GM12878 (cell line): Measurements from ENCODE around the gene ANKRD44. TPM values are rescaled to one million over a fixed set of nuclear protein-coding genes. Genes with fewer than 3 reads are reported as not detected.
A peak's percentile ranks its signal among the peaks of the same experiment; 100 is the strongest.

ENCODE experiments used
- ATAC-seq: fragments of 200-7000 bp; cut with Tn5 transposase; 3 replicates; pipeline ENCODE4 v1.9.1; 2020; ENCODE audit warnings: mild to moderate bottlenecking, moderate library complexity
- BruUV-seq: library from RNA; stranded (reverse); fragments of 400-500 nt; replicated peaks from 2 replicates; lab custom pipeline; 2021; lab: Mats Ljungman, UMichigan
- CTCF ChIA-PET: fragments of 300-600 bp; sonication (Branson Sonifier 250); formaldehyde crosslinking; extraction: SDS; loops from one replicate; lab custom pipeline; 2021; ENCODE audit warnings: inconsistent platforms; lab: Yijun Ruan, JAX
- POLR2A ChIA-PET: fragments of 350-600 bp; formaldehyde crosslinking; extraction: SDS; loops from one replicate; lab custom pipeline; 2021; ENCODE audit warnings: inconsistent platforms; lab: Charles Lee
- RAD21 ChIA-PET: fragments of 300-600 bp; sonication (Branson Sonifier 250); formaldehyde crosslinking; loops from one replicate; lab custom pipeline; 2023; ENCODE audit warnings: antibody characterized with exemption; ENCODE audit not compliant: unreplicated experiment; lab: Charles Lee
- SMC1A ChIA-PET: fragments of 300-600 bp; sonication (Branson Sonifier 250); formaldehyde crosslinking; loops from one replicate; lab custom pipeline; 2023; ENCODE audit not compliant: unreplicated experiment, uncharacterized antibody; lab: Charles Lee
- DNase-seq: peaks from one replicate; pipeline ENCODE4 v3.0.0-alpha.2; 2011; ENCODE audit warnings: low read depth, low spot score
- FAIRE-seq: peaks from 3 replicates; lab custom pipeline; 2011; peaks lifted over from hg19 to GRCh38; lab: Jason Lieb, UNC
- H2AFZ ChIP-seq: 2 replicates; pipeline ENCODE4 v1.6.0; 2011; ENCODE audit warnings: low read depth, low read length, control low read depth; ENCODE audit not compliant: control insufficient read depth
- H3K27ac ChIP-seq: 2 replicates; pipeline ENCODE4 v1.5.1; 2011; ENCODE audit warnings: control low read depth; ENCODE audit not compliant: control insufficient read depth, insufficient read depth
- H3K27me3 ChIP-seq, 2 experiments: replicated peaks in 1 of 2; 2 replicates each; pipeline versions ENCODE4 v1.6.0 to v1.6.1; 2011; ENCODE audit warnings: low read length in 1 of 2; ENCODE audit not compliant: control insufficient read depth in 2 of 2, insufficient read depth in 2 of 2
- H3K36me3 ChIP-seq, 2 experiments: 2 replicates each; pipeline ENCODE4 v1.5.1; 2011; ENCODE audit warnings: low read length in 1 of 2; ENCODE audit not compliant: control insufficient read depth in 2 of 2, insufficient read depth in 2 of 2
- H3K4me1 ChIP-seq: 2 replicates; pipeline ENCODE4 v1.6.1; 2011; ENCODE audit warnings: mild to moderate bottlenecking, low read length, moderate library complexity, mixed read lengths; ENCODE audit not compliant: control insufficient read depth, insufficient read depth
- H3K4me2 ChIP-seq: 2 replicates; pipeline ENCODE4 v1.6.0; 2011; ENCODE audit warnings: control low read depth; ENCODE audit not compliant: control insufficient read depth, insufficient read depth
- H3K4me3 ChIP-seq: fragments of 200-600 bp; sonication (generic); 2 replicates; pipeline ENCODE4 v1.5.1; 2016
- H3K79me2 ChIP-seq: 2 replicates; pipeline ENCODE4 v1.6.0; 2011; ENCODE audit warnings: low read length; ENCODE audit not compliant: control insufficient read depth, insufficient read depth
- H3K9ac ChIP-seq: 2 replicates; pipeline ENCODE4 v1.8.0; 2011; ENCODE audit warnings: low read length, control low read depth, mixed read lengths; ENCODE audit not compliant: control insufficient read depth, insufficient read depth
- H3K9me3 ChIP-seq: replicated peaks from 3 replicates; pipeline ENCODE4 v1.5.1; 2011; ENCODE audit warnings: mild to moderate bottlenecking, low read length; ENCODE audit not compliant: control insufficient read depth, insufficient read depth
- H4K20me1 ChIP-seq: 2 replicates; pipeline ENCODE4 v1.6.0; 2011; ENCODE audit not compliant: control insufficient read depth, insufficient read depth
- ATF2 ChIP-seq: IDR thresholded peaks from 2 replicates; pipeline ENCODE4 v1.6.1; 2012; ENCODE audit warnings: low read length, inconsistent platforms
- CEBPZ ChIP-seq: fragments of 150-350 bp; IDR thresholded peaks from 2 replicates; pipeline ENCODE4 v1.6.1; 2016; ENCODE audit warnings: low read depth, low read length
- E4F1 ChIP-seq: fragments of 450-650 bp; IDR thresholded peaks from 2 replicates; pipeline ENCODE4 v1.6.1; 2018; ENCODE audit warnings: borderline replicate concordance, mild to moderate bottlenecking; ENCODE audit not compliant: partially characterized antibody
- JUNB ChIP-seq: IDR thresholded peaks from 2 replicates; pipeline ENCODE4 v1.6.1; 2016; ENCODE audit warnings: antibody characterized with exemption, mild to moderate bottlenecking
- KAT2A ChIP-seq: conservative IDR thresholded peaks from 2 replicates; pipeline ENCODE4 v1.6.1; 2011; ENCODE audit warnings: low read depth, low read length; ENCODE audit not compliant: control insufficient read depth
- MTA2 ChIP-seq: fragments of 450-650 bp; IDR thresholded peaks from 2 replicates; pipeline ENCODE4 v1.6.1; 2016; ENCODE audit warnings: low read depth, mild to moderate bottlenecking, moderate library complexity
- MYB ChIP-seq: fragments of 150-350 bp; IDR thresholded peaks from 2 replicates; pipeline ENCODE4 v1.6.1; 2014; ENCODE audit warnings: mild to moderate bottlenecking, low read depth, low read length, borderline replicate concordance
- NRF1 ChIP-seq: conservative IDR thresholded peaks from 2 replicates; pipeline ENCODE4 v1.6.1; 2011; ENCODE audit warnings: mild to moderate bottlenecking, low read depth, low read length, improper control_type of control experiment
- RAD21 ChIP-seq: IDR thresholded peaks from 2 replicates; pipeline ENCODE4 v1.6.1; 2011; ENCODE audit warnings: mild to moderate bottlenecking, low read depth, low read length, moderate library complexity; ENCODE audit not compliant: insufficient read depth
- ZNF687 ChIP-seq: fragments of 450-650 bp; IDR thresholded peaks from 2 replicates; pipeline ENCODE4 v1.6.1; 2017; ENCODE audit warnings: mild to moderate bottlenecking, moderate library complexity
- in situ Hi-C: fragments of 300-500 bp; cut with MboI; formaldehyde crosslinking; loops from 9 replicates; pipeline ENCODE4 v1.14.3; 2018; ENCODE audit warnings: mixed read lengths
- intact Hi-C: fragments of 100-400 bp; cut with micrococcal nuclease; formaldehyde crosslinking; loops from one replicate; pipeline ENCODE4 v1.14.2; 2022; ENCODE audit not compliant: unreplicated experiment
- polyA plus RNA-seq, 11 experiments: library from polyadenylated mRNA; depleted of rRNA in 4 of 11; unstranded in 6 of 11; stranded (reverse) in 5 of 11; fragments of >200 nt; fragmentation: Nextera tagmentation in 4 of 11; fragmentation: Illumina TruSeq in 1 of 11; extraction: Ambion mirVana in 4 of 11; extraction: Trizol in 1 of 11; gene quantifications; 1 replicate in 1 of 11; 2 replicates in 10 of 11; pipeline versions ENCODE4 v1.2.1 to v1.2.3, GENCODE V29; 2011 to 2016; ENCODE audit warnings: inconsistent platforms in 2 of 11, missing spikeins in 2 of 11, low read depth in 1 of 11
- total RNA-seq, 4 experiments: library from RNA; depleted of rRNA in 3 of 4; stranded (reverse); fragments of >200 nt in 3 of 4; fragmentation: Illumina TruSeq in 1 of 4; extraction: Trizol in 1 of 4; gene quantifications; 2 replicates each; pipeline versions ENCODE4 v1.2.1 to v1.2.3, GENCODE V29; 2013 to 2021

The ANKRD44 gene
- total and polyA plus RNA-seq, 10 of the 15 experiments (the other 5 are each of a cell fraction or from before 2014, with no cell fraction given) = 19.1 to 99.1 (median 59.6) TPM

- ATAC-seq (no peak), DNase-seq (no peak), FAIRE-seq (no peak)
- H3K36me3 ChIP-seq = peaks cover 4 to 20% of the 10 kb centered on the region in 2 experiments
- in situ Hi-C loops (no loop called here), intact Hi-C loops (no loop called here)
- SMC1A ChIA-PET = interaction anchor here (0.7 to 20.9 kb wide), 4 partner anchors 9 to 153 kb away, joined by 3 to 478 read pairs (median 4); no protein-coding TSS in a partner anchor
- H4K20me1 ChIP-seq = no peaks in the 10 kb centered on the region; the same call in 1 of the 2 replicates
- TSS peak; percentile 15 for BruUV-seq
- H2AFZ ChIP-seq = no peak overlapping the region
- no peak overlapping the region for H3K27ac ChIP-seq
- H3K4me3 ChIP-seq = no peak overlapping the region
- no peaks in the 10 kb centered on the region for H3K9me3 ChIP-seq
- H3K9ac ChIP-seq = no peak overlapping the region
- CTCF ChIA-PET = interaction anchor here (7.3 to 8.0 kb wide), 2 partner anchors 16 to 69 kb away, joined by 54 to 82 read pairs; no protein-coding TSS in a partner anchor
- POLR2A ChIA-PET = interaction anchor here (1.6 kb wide), 1 partner anchor 128 kb away, joined by 5 read pairs; no protein-coding TSS in a partner anchor
- H3K27me3 ChIP-seq = no peaks in the 10 kb centered on the region
- H3K79me2 ChIP-seq = peaks cover 13% of the 10 kb centered on the region
- RAD21 ChIA-PET = interaction anchor here (1.5 kb wide), 1 partner anchor 9 kb away, joined by 3 read pairs; no protein-coding TSS in a partner anchor
- H3K4me1 ChIP-seq = no peaks in the 10 kb centered on the region
- no peak overlapping the region for H3K4me2 ChIP-seq
- TF ChIP-seq NRF1 = no peak
- TF ChIP-seq E4F1 = no peak
- no peak for TF ChIP-seq MYB
- TF ChIP-seq ATF2 = no peak
- no peak for TF ChIP-seq MTA2
- TF ChIP-seq KAT2A = no peak
- no peak for TF ChIP-seq ZNF687
- TF ChIP-seq CEBPZ = no peak
- TF ChIP-seq RAD21 = no peak
- no peak for TF ChIP-seq JUNB
These were observed 127.2 kb downstream of the ANKRD44 start for GRCh38 chr2:197183355-197183754.
